OCI-LY3 (cell line): ENCODE data around the gene SLIT1.

Source experiments
- H2AFZ ChIP-seq: fragments of 200-600, 300-600 bp; shearing (Covaris generic); 2 replicates; pipeline ENCODE4 v1.6.0; 2014; ENCODE audit warnings: antibody characterized with exemption, low read depth, low read length
- H3K27ac ChIP-seq: fragments of 200-600, 300-600 bp; sonication (generic); 2 replicates; pipeline ENCODE4 v1.5.1; 2014; ENCODE audit warnings: mild to moderate bottlenecking, low read length, moderate library complexity, mixed read lengths
- H3K27me3 ChIP-seq: fragments of 200-600, 300-600 bp; sonication (generic); 2 replicates; pipeline ENCODE4 v1.6.1; 2014; ENCODE audit warnings: low read depth, low read length, mixed read lengths
- H3K36me3 ChIP-seq: fragments of 200-600, 300-600 bp; sonication (generic); replicated peaks from 2 replicates; pipeline ENCODE3; 2014; ENCODE audit warnings: low read depth, low read length, mixed read lengths
- H3K4me1 ChIP-seq: fragments of 300-600, 200-600 bp; sonication (generic); 2 replicates; pipeline ENCODE4 v1.6.1; 2014; ENCODE audit warnings: low read length, mixed read lengths
- H3K4me2 ChIP-seq: fragments of 200-600, 300-600 bp; sonication (generic); 2 replicates; pipeline ENCODE4 v1.6.1; 2014; ENCODE audit warnings: low read length, mixed read lengths
- H3K4me3 ChIP-seq: fragments of 300-600, 200-600 bp; sonication (generic); 2 replicates; pipeline ENCODE4 v1.5.1; 2014; ENCODE audit warnings: antibody characterized with exemption, mild to moderate bottlenecking, low read length, moderate library complexity
- H3K79me2 ChIP-seq: fragments of 300-600, 200-600 bp; shearing (Covaris generic); 2 replicates; pipeline ENCODE4 v1.6.1; 2014; ENCODE audit warnings: mild to moderate bottlenecking, low read length, mixed read lengths
- H3K9ac ChIP-seq: fragments of 300-600, 200-600 bp; shearing (Covaris generic); 2 replicates; pipeline ENCODE4 v1.6.0; 2014; ENCODE audit warnings: mild to moderate bottlenecking, low read length, moderate library complexity
- H3K9me3 ChIP-seq: fragments of 200-600, 300-600 bp; shearing (Covaris generic); 2 replicates; pipeline ENCODE4 v1.6.1; 2014; ENCODE audit warnings: low read length, mixed read lengths; ENCODE audit not compliant: insufficient read depth
- H4K20me1 ChIP-seq: fragments of 200-600, 300-600 bp; sonication (generic); 2 replicates; pipeline ENCODE4 v1.6.1; 2016; ENCODE audit warnings: low read length, mixed read lengths; ENCODE audit not compliant: insufficient read depth
- EZH2phosphoT487 ChIP-seq: fragments of 200-600 bp; shearing (Covaris generic); IDR thresholded peaks from 2 replicates; pipeline ENCODE4 v1.6.1; 2018; ENCODE audit warnings: antibody characterized with exemption, mixed run types, low read depth
- TF ChIP-seq, protein P1 (sequence below): fragments of 200-600, 300-600 bp; sonication (generic); IDR thresholded peaks from 2 replicates; pipeline ENCODE4 v1.5.1; 2014; ENCODE audit warnings: antibody characterized with exemption, low read length, low read depth

The SLIT1 gene

DNA sequence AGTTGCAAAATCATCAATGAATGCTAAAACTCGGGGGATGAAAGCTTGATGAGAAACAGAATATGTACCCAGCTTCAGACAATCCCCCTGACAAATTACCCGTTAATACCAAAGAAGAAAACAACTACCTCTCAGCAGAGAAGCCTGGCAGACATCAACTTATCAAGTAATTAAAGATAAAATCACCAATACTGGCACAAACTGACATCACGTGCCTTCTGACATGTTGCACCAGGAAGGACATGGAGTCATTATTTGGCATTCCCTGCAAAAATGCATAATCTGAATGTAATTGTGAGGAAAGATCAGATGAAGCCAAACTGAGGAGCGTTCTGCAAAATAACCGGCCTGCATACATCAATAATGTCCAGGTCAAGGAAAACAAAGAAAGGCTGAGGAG is 7.7 kb downstream of the SLIT1 start:
- Histone ChIP-seq H3K27ac (no peak overlapping the region), H3K36me3 (no peaks in the 10 kb centered on the region), H4K20me1 (no peaks in the 10 kb centered on the region), H3K9me3 (no peaks in the 10 kb centered on the region), H3K4me3 (no peak overlapping the region), H3K27me3 (peaks cover 5% of the 10 kb centered on the region; the same call in 1 of the 2 replicates), H3K4me1 (peaks cover 10% of the 10 kb centered on the region), H3K79me2 (no peaks in the 10 kb centered on the region), H2AFZ (no peak overlapping the region), H3K4me2 (no peak overlapping the region), H3K9ac (no peak overlapping the region)
- no peak for TF ChIP-seq EZH2phosphoT487
- TF ChIP-seq, protein P1, sequence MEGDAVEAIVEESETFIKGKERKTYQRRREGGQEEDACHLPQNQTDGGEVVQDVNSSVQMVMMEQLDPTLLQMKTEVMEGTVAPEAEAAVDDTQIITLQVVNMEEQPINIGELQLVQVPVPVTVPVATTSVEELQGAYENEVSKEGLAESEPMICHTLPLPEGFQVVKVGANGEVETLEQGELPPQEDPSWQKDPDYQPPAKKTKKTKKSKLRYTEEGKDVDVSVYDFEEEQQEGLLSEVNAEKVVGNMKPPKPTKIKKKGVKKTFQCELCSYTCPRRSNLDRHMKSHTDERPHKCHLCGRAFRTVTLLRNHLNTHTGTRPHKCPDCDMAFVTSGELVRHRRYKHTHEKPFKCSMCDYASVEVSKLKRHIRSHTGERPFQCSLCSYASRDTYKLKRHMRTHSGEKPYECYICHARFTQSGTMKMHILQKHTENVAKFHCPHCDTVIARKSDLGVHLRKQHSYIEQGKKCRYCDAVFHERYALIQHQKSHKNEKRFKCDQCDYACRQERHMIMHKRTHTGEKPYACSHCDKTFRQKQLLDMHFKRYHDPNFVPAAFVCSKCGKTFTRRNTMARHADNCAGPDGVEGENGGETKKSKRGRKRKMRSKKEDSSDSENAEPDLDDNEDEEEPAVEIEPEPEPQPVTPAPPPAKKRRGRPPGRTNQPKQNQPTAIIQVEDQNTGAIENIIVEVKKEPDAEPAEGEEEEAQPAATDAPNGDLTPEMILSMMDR: no peak

DNA sequence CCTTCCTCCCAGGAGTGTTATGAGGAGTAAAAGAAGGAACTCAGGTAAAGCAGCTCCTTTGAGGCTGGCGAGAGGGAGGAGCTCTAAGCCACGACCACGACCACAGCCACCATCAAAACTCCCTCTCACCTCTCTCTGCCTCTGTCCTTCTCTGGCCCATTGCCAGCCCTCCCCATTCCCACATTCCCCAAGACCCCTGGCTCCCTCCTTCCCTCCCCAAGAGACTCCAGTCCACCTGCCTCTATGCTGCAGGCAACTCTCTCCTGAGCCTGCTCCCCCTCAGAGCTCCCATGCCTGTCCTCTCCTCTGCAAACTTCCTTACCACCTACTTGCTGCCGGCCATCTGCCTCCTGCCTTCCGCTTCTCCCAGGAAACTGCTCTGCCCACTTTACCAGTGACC is 9.5 kb downstream of the SLIT1 start:
- Histone ChIP-seq H3K27me3 (peaks cover 5% of the 10 kb centered on the region; the same call in 1 of the 2 replicates), H3K4me2 (no peak overlapping the region), H4K20me1 (no peaks in the 10 kb centered on the region), H3K27ac (no peak overlapping the region), H3K36me3 (no peaks in the 10 kb centered on the region), H3K4me1 (peaks cover 10% of the 10 kb centered on the region), H3K9ac (no peak overlapping the region), H3K4me3 (no peak overlapping the region), H2AFZ (no peak overlapping the region), H3K79me2 (no peaks in the 10 kb centered on the region), H3K9me3 (no peaks in the 10 kb centered on the region)
- TF ChIP-seq, protein P1: no peak

DNA sequence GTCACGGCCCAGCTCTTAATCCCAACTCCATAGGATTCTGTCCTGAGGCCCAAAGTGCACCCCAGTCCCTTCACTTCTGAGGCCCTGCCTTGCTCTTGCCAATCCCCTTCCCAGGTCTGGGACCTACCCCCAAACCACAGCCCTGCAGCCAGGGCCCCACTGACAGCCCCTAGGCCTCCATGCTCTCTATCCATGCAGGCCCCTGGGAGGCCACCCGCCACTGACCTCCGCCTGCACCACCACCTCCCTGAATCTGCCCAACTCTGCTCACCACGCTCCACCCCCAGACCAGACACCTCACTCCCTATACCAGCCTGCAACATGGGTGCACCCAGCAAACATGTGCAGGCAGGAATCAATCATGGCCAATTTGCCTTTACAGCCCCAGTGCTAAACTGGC is 10.2 kb downstream of the SLIT1 start:
- no peaks in the 10 kb centered on the region for H3K36me3 ChIP-seq
- peaks cover 5% of the 10 kb centered on the region; the same call in 1 of the 2 replicates for H3K27me3 ChIP-seq
- no peak for TF ChIP-seq EZH2phosphoT487
- TF ChIP-seq, protein P1: no peak

DNA sequence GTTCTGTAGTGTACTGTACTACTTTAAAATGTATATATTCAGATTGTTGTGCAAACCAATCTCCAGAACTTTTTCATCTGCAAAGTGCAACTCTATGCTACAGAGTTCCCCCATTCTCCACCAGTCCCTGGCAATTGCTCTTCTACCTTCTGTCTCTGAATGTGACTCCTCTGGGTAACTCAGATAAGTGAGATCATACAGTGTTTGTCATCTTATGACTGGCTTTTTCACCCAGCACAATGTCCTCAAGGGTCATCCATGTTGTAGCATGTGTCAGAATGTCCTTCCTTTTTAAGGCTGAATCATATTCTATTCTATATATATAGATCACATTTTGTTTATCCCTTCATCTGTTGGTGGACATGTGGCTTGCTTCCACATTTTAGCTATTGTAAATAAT is 10.8 kb downstream of the SLIT1 start:
- Histone ChIP-seq H3K27me3 (peaks cover 5% of the 10 kb centered on the region; the same call in 1 of the 2 replicates), H3K4me1 (peaks cover 10% of the 10 kb centered on the region), H3K4me2 (no peak overlapping the region), H3K27ac (no peak overlapping the region), H3K36me3 (no peaks in the 10 kb centered on the region), H2AFZ (no peak overlapping the region), H3K9me3 (no peaks in the 10 kb centered on the region), H4K20me1 (no peaks in the 10 kb centered on the region), H3K4me3 (no peak overlapping the region), H3K9ac (no peak overlapping the region), H3K79me2 (no peaks in the 10 kb centered on the region)
- TF ChIP-seq, protein P1: no peak

More for the DNA sequence above, 10.2 kb downstream of the SLIT1 start:
- no peak overlapping the region for H3K4me2 ChIP-seq
- H3K27ac ChIP-seq: no peak overlapping the region
- H3K79me2 ChIP-seq: no peaks in the 10 kb centered on the region
- H4K20me1 ChIP-seq: no peaks in the 10 kb centered on the region
- H3K4me3 ChIP-seq: no peak overlapping the region
- H3K9ac ChIP-seq: no peak overlapping the region
- H3K9me3 ChIP-seq: no peaks in the 10 kb centered on the region
- H2AFZ ChIP-seq: no peak overlapping the region
- H3K4me1 ChIP-seq: peaks cover 10% of the 10 kb centered on the region
